ENCODE measurements around the gene AMER2. TPM values are rescaled to one million over a fixed set of nuclear protein-coding genes. Genes with fewer than 3 reads are reported as not detected.

Gene AMER2
- total RNA-seq, 2 donors from 2014 or later, result 0.02 to 0.07 TPM

DNA sequence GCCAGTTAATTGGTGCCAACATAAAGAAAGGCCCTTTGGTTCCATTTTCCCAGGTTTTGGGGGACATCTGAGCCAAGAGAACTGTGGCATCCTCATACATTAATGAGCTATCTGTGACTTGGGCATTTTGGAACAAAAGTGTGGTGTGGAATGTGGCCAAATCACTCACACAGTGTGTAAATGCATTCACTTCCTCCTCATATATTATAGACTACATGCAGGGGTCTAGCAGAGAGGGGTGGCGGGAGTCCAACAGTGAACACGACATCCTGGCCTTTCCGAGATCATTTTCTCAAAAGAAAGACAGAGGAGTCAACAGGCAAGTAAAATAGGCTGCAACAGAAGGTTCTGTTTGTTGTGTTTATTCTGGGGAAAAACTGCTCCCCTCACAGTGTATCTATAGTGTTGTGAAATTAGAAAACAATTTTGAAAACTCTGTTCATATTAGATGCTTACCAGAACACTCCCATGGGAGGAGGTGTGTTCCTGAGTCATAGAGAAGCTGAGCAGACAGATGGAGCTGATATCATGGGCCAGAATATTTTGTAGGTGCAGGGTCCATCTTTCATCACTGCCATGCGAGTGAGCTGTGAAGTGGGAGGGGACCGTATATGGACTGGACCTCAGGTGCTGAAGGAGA is 39.2 kb downstream of the AMER2 start:
- no peaks in the 10 kb centered on the region for H3K4me1 ChIP-seq (ENCODE audit: control insufficient read depth, insufficient read depth, low read length)
- no peak for TF ChIP-seq CTCF (conservative IDR thresholded peaks at IDR 0.05)
- H3K27me3 ChIP-seq (ENCODE audit: control insufficient read depth, insufficient read depth, low read length, poor library complexity, severe bottlenecking), result no peaks in the 10 kb centered on the region
- peaks cover 16% of the 10 kb centered on the region for H3K9me3 Mint-ChIP-seq
- no peak overlapping the region for H3K4me3 ChIP-seq (ENCODE audit: low read length)
- peaks cover 17% of the 10 kb centered on the region for H3K4me1 Mint-ChIP-seq
- no peak for DNase-seq
- no peak overlapping the region for H3K9ac ChIP-seq (ENCODE audit: extremely low read depth, low read length, poor library complexity, severe bottlenecking)
- peaks cover 11% of the 10 kb centered on the region for H3K9me3 ChIP-seq (ENCODE audit: control insufficient read depth, low read length)
- no peaks in the 10 kb centered on the region for H3K36me3 ChIP-seq (ENCODE audit: control insufficient read depth, insufficient read depth, low read length)
- 82 to 92% methylated on average over 2 to 5 of the region's 5 CpGs for WGBS, 2 experiments (ENCODE audit: insufficient coverage in 1 of 2, insufficient read length in 1 of 2)
- H3K27ac Mint-ChIP-seq, result no peak overlapping the region
- no peak overlapping the region for H3K27ac ChIP-seq (ENCODE audit: low read depth, low read length)
- H3K36me3 Mint-ChIP-seq (ENCODE audit: low read depth), result no peaks in the 10 kb centered on the region
- no peak overlapping the region for H3K4me3 Mint-ChIP-seq
- peaks cover 4% of the 10 kb centered on the region for H3K27me3 Mint-ChIP-seq (ENCODE audit: insufficient read depth)

- no peaks in the 10 kb centered on the region for H3K36me3 ChIP-seq (ENCODE audit: control insufficient read depth, insufficient read depth, low read length)
- no peaks in the 10 kb centered on the region for H3K4me1 ChIP-seq (ENCODE audit: control insufficient read depth, insufficient read depth, low read length)
- H3K27ac ChIP-seq (ENCODE audit: low read depth, low read length), result no peak overlapping the region
- no peaks in the 10 kb centered on the region for H3K27me3 ChIP-seq (ENCODE audit: control insufficient read depth, insufficient read depth, low read length, poor library complexity, severe bottlenecking)
- no peak overlapping the region for H3K27ac Mint-ChIP-seq
- peaks cover 9% of the 10 kb centered on the region for H3K4me1 Mint-ChIP-seq
- peaks cover 17% of the 10 kb centered on the region for H3K9me3 Mint-ChIP-seq
- no peak overlapping the region for H3K9ac ChIP-seq (ENCODE audit: extremely low read depth, low read length, poor library complexity, severe bottlenecking)
- H3K27me3 Mint-ChIP-seq (ENCODE audit: insufficient read depth), result peaks cover 4% of the 10 kb centered on the region
- H3K4me3 Mint-ChIP-seq, result no peak overlapping the region
- no peaks in the 10 kb centered on the region for H3K36me3 Mint-ChIP-seq (ENCODE audit: low read depth)
- WGBS, 2 experiments (ENCODE audit: insufficient coverage in 1 of 2, insufficient read length in 1 of 2), result 65 to 75% methylated on average over 4 to 6 of the region's 6 CpGs
- H3K9me3 ChIP-seq (ENCODE audit: control insufficient read depth, low read length), result peaks cover 11% of the 10 kb centered on the region
- DNase-seq, result no peak
- no peak for TF ChIP-seq CTCF (conservative IDR thresholded peaks at IDR 0.05)
- no peak overlapping the region for H3K4me3 ChIP-seq (ENCODE audit: low read length)
Observed at GRCh38 chr13:25131881-25132420, 40.1 kb downstream of the AMER2 start.

GRCh38 chr13:25130944-25131343 is 41.1 kb downstream of the AMER2 start:
- peaks cover under 1% of the 10 kb centered on the region for H3K4me1 Mint-ChIP-seq
- no peak for DNase-seq
- no peak overlapping the region for H3K4me3 ChIP-seq (ENCODE audit: low read length)
- H3K9me3 ChIP-seq (ENCODE audit: control insufficient read depth, low read length), result peaks cover 11% of the 10 kb centered on the region
- H3K9ac ChIP-seq (ENCODE audit: extremely low read depth, low read length, poor library complexity, severe bottlenecking), result no peak overlapping the region
- no peaks in the 10 kb centered on the region for H3K4me1 ChIP-seq (ENCODE audit: control insufficient read depth, insufficient read depth, low read length)
- H3K27me3 ChIP-seq (ENCODE audit: control insufficient read depth, insufficient read depth, low read length, poor library complexity, severe bottlenecking), result no peaks in the 10 kb centered on the region
- H3K9me3 Mint-ChIP-seq, result peaks cover 19% of the 10 kb centered on the region
- H3K4me3 Mint-ChIP-seq, result no peak overlapping the region
- H3K27ac Mint-ChIP-seq, result no peak overlapping the region
- no peak for TF ChIP-seq CTCF (conservative IDR thresholded peaks at IDR 0.05)
- no peaks in the 10 kb centered on the region for H3K36me3 Mint-ChIP-seq (ENCODE audit: low read depth)
- no peak overlapping the region for H3K27ac ChIP-seq (ENCODE audit: low read depth, low read length)
- H3K27me3 Mint-ChIP-seq (ENCODE audit: insufficient read depth), result peaks cover 4% of the 10 kb centered on the region
- 80 to 100% methylated on average over 2 to 3 of the region's 3 CpGs for WGBS, 2 experiments (ENCODE audit: insufficient coverage in 1 of 2, insufficient read length in 1 of 2)
- H3K36me3 ChIP-seq (ENCODE audit: control insufficient read depth, insufficient read depth, low read length), result no peaks in the 10 kb centered on the region

All from endodermal cell (in vitro differentiated cells).